ENCODE results near the gene ANGEL1. TPM values are rescaled to one million over a fixed set of nuclear protein-coding genes. Genes with fewer than 3 reads are reported as not detected.

Gene ANGEL1
- polyA plus RNA-seq, 3 donors: 8.1 to 10.4 (median 8.5) TPM

DNA sequence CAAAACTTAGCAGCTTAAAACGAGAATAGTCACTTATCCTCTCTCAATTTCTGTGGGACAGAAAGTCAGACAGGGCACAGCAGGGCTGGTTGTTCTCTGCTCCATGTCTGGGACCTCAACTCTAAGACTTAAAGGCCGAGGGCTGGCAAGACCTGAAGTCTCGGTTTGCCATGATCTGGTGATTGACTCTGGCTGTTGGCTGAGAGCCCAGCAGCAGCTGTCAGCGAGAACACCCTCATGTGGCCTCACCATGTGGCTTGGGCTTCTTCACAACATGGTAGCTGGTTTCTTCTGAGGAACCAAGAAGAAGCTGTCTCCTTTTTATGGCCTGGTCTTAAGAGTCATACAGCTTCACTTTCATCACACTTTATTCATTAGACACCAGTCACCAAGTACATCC is 53.1 kb downstream of the ANGEL1 start:
- Histone ChIP-seq H3K36me3 (replicated peaks in 1 of 2; ENCODE audit: control insufficient read depth in 1 of 2, insufficient read depth in 2 of 2, low read length in 2 of 2) (no peaks in the 10 kb centered on the region), H3K79me2 (ENCODE audit: insufficient read depth, low read length) (no peaks in the 10 kb centered on the region), H2AFZ (ENCODE audit: insufficient read depth, low read depth, low read length, poor library complexity, severe bottlenecking) (no peak overlapping the region), H3K4me1 (ENCODE audit: control insufficient read depth in 1 of 2, insufficient read depth in 2 of 2, low read length in 2 of 2) (peaks cover 20 to 32% of the 10 kb centered on the region in 2 donors), H3K9me3 (replicated peaks in 1 of 2; ENCODE audit: control insufficient read depth in 1 of 2, insufficient read depth in 1 of 2, low read length in 2 of 2) (no peaks in the 10 kb centered on the region), H4K20me1 (ENCODE audit: insufficient read depth, low read length) (no peaks in the 10 kb centered on the region), H3K9ac (ENCODE audit: insufficient read depth, low read length, poor library complexity, severe bottlenecking) (no peak overlapping the region), H3K27me3 (ENCODE audit: control insufficient read depth in 2 of 2, insufficient read depth in 2 of 2, low read length in 2 of 2) (peaks cover 0 to 12% of the 10 kb centered on the region in 2 donors), H3K4me2 (replicated peaks; ENCODE audit: extremely low read depth, low read length, poor library complexity, severe bottlenecking) (no peak overlapping the region), H3K27ac (ENCODE audit: low read depth in 1 of 2, low read length in 2 of 2) (no peak overlapping the region), H3K4me3 (replicated peaks in 1 of 3; ENCODE audit: low read depth in 2 of 3, low read length in 3 of 3) (no peak overlapping the region)
- Mint-ChIP-seq H3K27me3 (ENCODE audit: low read depth in 3 of 3) (peaks cover 15 to 23% (median 19%) of the 10 kb centered on the region in 3 donors), H3K4me1 (peaks cover 30% of the 10 kb centered on the region), H3K9me3 (no peaks in the 10 kb centered on the region), H3K4me3 (no peak overlapping the region), H3K36me3 (peaks cover 0 to 9% of the 10 kb centered on the region in 2 donors), H3K27ac (no peak overlapping the region)
- TF ChIP-seq, protein P1, sequence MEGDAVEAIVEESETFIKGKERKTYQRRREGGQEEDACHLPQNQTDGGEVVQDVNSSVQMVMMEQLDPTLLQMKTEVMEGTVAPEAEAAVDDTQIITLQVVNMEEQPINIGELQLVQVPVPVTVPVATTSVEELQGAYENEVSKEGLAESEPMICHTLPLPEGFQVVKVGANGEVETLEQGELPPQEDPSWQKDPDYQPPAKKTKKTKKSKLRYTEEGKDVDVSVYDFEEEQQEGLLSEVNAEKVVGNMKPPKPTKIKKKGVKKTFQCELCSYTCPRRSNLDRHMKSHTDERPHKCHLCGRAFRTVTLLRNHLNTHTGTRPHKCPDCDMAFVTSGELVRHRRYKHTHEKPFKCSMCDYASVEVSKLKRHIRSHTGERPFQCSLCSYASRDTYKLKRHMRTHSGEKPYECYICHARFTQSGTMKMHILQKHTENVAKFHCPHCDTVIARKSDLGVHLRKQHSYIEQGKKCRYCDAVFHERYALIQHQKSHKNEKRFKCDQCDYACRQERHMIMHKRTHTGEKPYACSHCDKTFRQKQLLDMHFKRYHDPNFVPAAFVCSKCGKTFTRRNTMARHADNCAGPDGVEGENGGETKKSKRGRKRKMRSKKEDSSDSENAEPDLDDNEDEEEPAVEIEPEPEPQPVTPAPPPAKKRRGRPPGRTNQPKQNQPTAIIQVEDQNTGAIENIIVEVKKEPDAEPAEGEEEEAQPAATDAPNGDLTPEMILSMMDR (IDR thresholded peaks at IDR 0.05): no peak
- WGBS (ENCODE audit: insufficient coverage): 81% methylated on average over 4 of the region's 4 CpGs
- intact Hi-C loops (cut with micrococcal nuclease): no loop called here
- no peak for DNase-seq

DNA sequence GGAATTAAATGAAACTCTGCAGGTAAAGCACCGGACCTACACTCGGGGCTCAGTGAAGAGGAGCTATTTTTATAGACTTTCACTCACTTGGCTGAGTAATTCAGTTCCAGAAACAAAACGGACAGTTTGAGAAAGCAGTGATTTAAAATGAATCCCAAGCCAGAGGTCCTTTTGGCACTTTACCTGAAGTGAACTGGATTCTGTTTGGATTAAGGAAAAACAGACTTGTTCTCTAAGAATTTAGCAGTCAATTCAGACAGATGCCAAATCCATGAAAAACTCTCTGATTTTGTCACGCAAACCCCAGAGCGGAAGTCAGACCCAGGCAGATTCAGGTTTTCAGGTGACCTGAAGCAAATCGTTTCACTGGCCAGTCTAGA is 56.3 kb downstream of the ANGEL1 start:
- H3K27ac ChIP-seq (ENCODE audit: low read depth in 1 of 2, low read length in 2 of 2): no peak overlapping the region
- no peaks in the 10 kb centered on the region for H3K36me3 ChIP-seq (replicated peaks in 1 of 2; ENCODE audit: control insufficient read depth in 1 of 2, insufficient read depth in 2 of 2, low read length in 2 of 2)
- H3K27me3 Mint-ChIP-seq (ENCODE audit: low read depth in 3 of 3): peaks cover 7 to 12% (median 8%) of the 10 kb centered on the region in 3 donors
- H3K9ac ChIP-seq (ENCODE audit: insufficient read depth, low read length, poor library complexity, severe bottlenecking): no peak overlapping the region
- H3K36me3 Mint-ChIP-seq: no peaks in the 10 kb centered on the region
- no peak overlapping the region for H3K4me2 ChIP-seq (replicated peaks; ENCODE audit: extremely low read depth, low read length, poor library complexity, severe bottlenecking)
- H3K4me1 ChIP-seq (ENCODE audit: control insufficient read depth in 1 of 2, insufficient read depth in 2 of 2, low read length in 2 of 2): peaks cover 8 to 14% of the 10 kb centered on the region in 2 donors
- H2AFZ ChIP-seq (ENCODE audit: insufficient read depth, low read depth, low read length, poor library complexity, severe bottlenecking): no peak overlapping the region
- no peaks in the 10 kb centered on the region for H3K9me3 ChIP-seq (replicated peaks in 1 of 2; ENCODE audit: control insufficient read depth in 1 of 2, insufficient read depth in 1 of 2, low read length in 2 of 2)
- no peaks in the 10 kb centered on the region for H3K79me2 ChIP-seq (ENCODE audit: insufficient read depth, low read length)
- no peaks in the 10 kb centered on the region for H4K20me1 ChIP-seq (ENCODE audit: insufficient read depth, low read length)
- TF ChIP-seq, protein P1 (IDR thresholded peaks at IDR 0.05): no peak
- H3K9me3 Mint-ChIP-seq: no peaks in the 10 kb centered on the region
- H3K27me3 ChIP-seq (ENCODE audit: control insufficient read depth in 2 of 2, insufficient read depth in 2 of 2, low read length in 2 of 2): no peaks in the 10 kb centered on the region
- no peak overlapping the region for H3K4me3 ChIP-seq (replicated peaks in 1 of 3; ENCODE audit: low read depth in 2 of 3, low read length in 3 of 3)
- no peak overlapping the region for H3K27ac Mint-ChIP-seq
- peaks cover 21% of the 10 kb centered on the region for H3K4me1 Mint-ChIP-seq
- intact Hi-C loops (cut with micrococcal nuclease): no loop called here
- WGBS (ENCODE audit: insufficient coverage): 83% methylated on average over 6 of the region's 6 CpGs
- H3K4me3 Mint-ChIP-seq: no peak overlapping the region
- DNase-seq: no peak
